ENCODE measurements around the gene POLRMT.

DNA sequence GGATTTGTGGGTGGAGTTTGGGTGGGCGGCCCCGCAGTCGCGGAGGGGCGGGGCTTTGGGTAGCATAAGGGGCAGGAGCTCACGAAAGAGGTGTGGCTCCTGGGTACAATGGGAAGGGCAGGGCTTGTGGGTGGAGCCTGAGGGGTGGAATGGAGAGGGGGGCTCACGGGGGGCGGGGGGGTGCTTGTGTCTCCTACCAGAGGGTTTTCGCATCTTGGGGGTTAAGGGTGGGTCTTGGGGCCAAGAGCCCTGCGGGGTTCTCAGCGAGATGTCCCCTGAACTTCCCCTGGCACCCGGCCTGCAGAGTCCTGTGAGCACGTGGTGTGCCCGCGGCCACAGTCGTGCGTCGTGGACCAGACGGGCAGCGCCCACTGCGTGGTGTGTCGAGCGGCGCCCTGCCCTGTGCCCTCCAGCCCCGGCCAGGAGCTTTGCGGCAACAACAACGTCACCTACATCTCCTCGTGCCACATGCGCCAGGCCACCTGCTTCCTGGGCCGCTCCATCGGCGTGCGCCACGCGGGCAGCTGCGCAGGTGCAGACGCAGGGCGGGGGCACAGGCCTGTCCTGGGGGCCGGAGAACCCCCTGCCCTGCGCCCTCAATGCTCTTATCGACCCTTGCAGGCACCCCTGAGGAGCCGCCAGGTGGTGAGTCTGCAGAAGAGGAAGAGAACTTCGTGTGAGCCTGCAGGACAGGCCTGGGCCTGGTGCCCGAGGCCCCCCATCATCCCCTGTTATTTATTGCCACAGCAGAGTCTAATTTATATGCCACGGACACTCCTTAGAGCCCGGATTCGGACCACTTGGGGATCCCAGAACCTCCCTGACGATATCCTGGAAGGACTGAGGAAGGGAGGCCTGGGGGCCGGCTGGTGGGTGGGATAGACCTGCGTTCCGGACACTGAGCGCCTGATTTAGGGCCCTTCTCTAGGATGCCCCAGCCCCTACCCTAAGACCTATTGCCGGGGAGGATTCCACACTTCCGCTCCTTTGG is 48.0 kb upstream of the POLRMT start:
- TF ChIP-seq CTCF (optimal IDR thresholded peaks at IDR 0.05 in 1 of 3, IDR thresholded peaks at IDR 0.05 in 1 of 3, conservative IDR thresholded peaks at IDR 0.05 in 1 of 3; ENCODE audit: extremely low read depth in 1 of 3, insufficient read depth in 2 of 3, low read length in 3 of 3) (no peak), EZH2 (IDR thresholded peaks at IDR 0.05; ENCODE audit: low read length) (no peak)
